DOHH2 (cell line): Measurements from ENCODE around the gene THOC1.

Experiments used
- CTCF ChIP-seq: fragments of 200-600 bp; sonication (generic); IDR thresholded peaks from one replicate; pipeline ENCODE4 v1.5.1; 2014; ENCODE audit warnings: antibody characterized with exemption, mild to moderate bottlenecking, low read depth, low read length; ENCODE audit not compliant: poor library complexity, severe bottlenecking
- EZH2phosphoT487 ChIP-seq: fragments of 200-600 bp; sonication (generic); IDR thresholded peaks from 2 replicates; pipeline ENCODE4 v1.6.1; 2017; ENCODE audit warnings: borderline replicate concordance, mild to moderate bottlenecking, antibody characterized with exemption, low read length, moderate library complexity, mixed read lengths

GRCh38 chr18:310042-310441 lies 42.2 kb upstream of the THOC1 start:
- TF ChIP-seq CTCF (no peak), EZH2phosphoT487 (no peak)
